NCI-H1436 (cell line): Measurements from ENCODE around the gene SHB.

Experiments used
- DNase-seq: peaks from one replicate; lab custom pipeline; 2025; lab: John Stamatoyannopoulos, UW

Gene SHB

GRCh38 chr9:38008168-38009034 is 60.6 kb downstream of the SHB start:
- DNase-seq: no peak

- no peak for DNase-seq
Observed at GRCh38 chr9:38007016-38007415, 62.0 kb downstream of the SHB start.

- DNase-seq: no peak
Observed at GRCh38 chr9:38006163-38006562, 62.9 kb downstream of the SHB start.

GRCh38 chr9:38004809-38005560 is 64.0 kb downstream of the SHB start:
- DNase-seq: no peak

GRCh38 chr9:38003946-38004808 is 64.8 kb downstream of the SHB start:
- DNase-seq: no peak

GRCh38 chr9:38003230-38003629 is 65.8 kb downstream of the SHB start:
- no peak for DNase-seq

GRCh38 chr9:38001430-38001829 is 67.6 kb downstream of the SHB start:
- no peak for DNase-seq

GRCh38 chr9:38000735-38001134 is 68.3 kb downstream of the SHB start:
- DNase-seq: no peak

GRCh38 chr9:38000332-38000731 is 68.7 kb downstream of the SHB start:
- DNase-seq: no peak

GRCh38 chr9:37999588-38000189 is 69.3 kb downstream of the SHB start:
- DNase-seq: no peak

- DNase-seq: peak; percentile 56
Observed at GRCh38 chr9:37998881-37999587, 70.0 kb downstream of the SHB start.

- DNase-seq: no peak
Observed at GRCh38 chr9:37997636-37998374, 71.2 kb downstream of the SHB start.

- DNase-seq: no peak
Observed at GRCh38 chr9:37996819-37997217, 72.2 kb downstream of the SHB start.

GRCh38 chr9:37995961-37996818 is 72.8 kb downstream of the SHB start:
- DNase-seq: no peak

- no peak for DNase-seq
Observed at GRCh38 chr9:37995348-37995737, 73.7 kb downstream of the SHB start.

- peak; percentile 49 for DNase-seq
Observed at GRCh38 chr9:37994639-37995347, 74.2 kb downstream of the SHB start.

GRCh38 chr9:37992924-37993349 is 76.1 kb downstream of the SHB start:
- no peak for DNase-seq

GRCh38 chr9:37990404-37991015 is 78.5 kb downstream of the SHB start:
- DNase-seq: no peak
